Endothelial cell (in vitro differentiated cells): Measurements from ENCODE around the gene OR2F2. TPM values are rescaled to one million over a fixed set of nuclear protein-coding genes. Genes with fewer than 3 reads are reported as not detected.

Experiments
- DNase-seq: peaks from one replicate; pipeline ENCODE4 v3.0.0; 2021; ENCODE audit warnings: low spot score
- H3K27ac Mint-ChIP-seq: one replicate; pipeline ENCODE4 v1.8.0; 2021; ENCODE audit warnings: mixed read lengths, inconsistent platforms; ENCODE audit not compliant: unreplicated experiment
- H3K27me3 Mint-ChIP-seq: one replicate; pipeline ENCODE4 v1.8.0; 2021; ENCODE audit warnings: mild to moderate bottlenecking, moderate library complexity, mixed read lengths, inconsistent platforms; ENCODE audit not compliant: unreplicated experiment
- H3K36me3 Mint-ChIP-seq: one replicate; pipeline ENCODE4 v1.8.0; 2021; ENCODE audit warnings: mild to moderate bottlenecking, low read depth, mixed read lengths, inconsistent platforms; ENCODE audit not compliant: unreplicated experiment
- H3K4me1 Mint-ChIP-seq: one replicate; pipeline ENCODE4 v1.8.0; 2021; ENCODE audit warnings: mild to moderate bottlenecking, mixed read lengths, inconsistent platforms; ENCODE audit not compliant: unreplicated experiment
- H3K4me3 Mint-ChIP-seq: one replicate; pipeline ENCODE4 v1.8.0; 2021; ENCODE audit warnings: mild to moderate bottlenecking, mixed read lengths, inconsistent platforms; ENCODE audit not compliant: unreplicated experiment
- H3K9me3 Mint-ChIP-seq: one replicate; pipeline ENCODE4 v1.8.0; 2021; ENCODE audit warnings: mixed read lengths, inconsistent platforms; ENCODE audit not compliant: unreplicated experiment
- CTCF ChIP-seq: fragments of 200-600 bp; sonication (generic); IDR thresholded peaks from one replicate; pipeline ENCODE4 v1.5.0; 2021; ENCODE audit warnings: antibody characterized with exemption; ENCODE audit not compliant: unreplicated experiment
- total RNA-seq: library from RNA; stranded (reverse); fragmentation: NEBNext Ultra II Directional; extraction: Animal tissue kit (Norgen Biotek cat#: 25700); gene quantifications from one replicate; pipeline ENCODE4 v1.2.1, GENCODE V29; 2021; ENCODE audit not compliant: unreplicated experiment

The OR2F2 gene
- total RNA-seq, 1 donor from 2014 or later, result not detected

- TF ChIP-seq CTCF, result no peak
- no peaks in the 10 kb centered on the region for H3K27me3 Mint-ChIP-seq
These were observed 3.3 kb upstream of the OR2F2 start for GRCh38 chr7:143931739-143932138.

GRCh38 chr7:143936087-143937009 lies 1.3 kb downstream of the OR2F2 start:
- Mint-ChIP-seq H3K27me3 (peaks cover 2% of the 10 kb centered on the region), H3K27ac (no peak overlapping the region), H3K36me3 (no peaks in the 10 kb centered on the region), H3K9me3 (no peaks in the 10 kb centered on the region), H3K4me1 (no peaks in the 10 kb centered on the region), H3K4me3 (no peak overlapping the region)
- no peak for TF ChIP-seq CTCF
- no peak for DNase-seq

More at GRCh38 chr7:143931739-143932138, 3.3 kb upstream of the OR2F2 start:
- Mint-ChIP-seq H3K9me3 (no peaks in the 10 kb centered on the region), H3K36me3 (no peaks in the 10 kb centered on the region), H3K4me3 (no peak overlapping the region), H3K27ac (no peak overlapping the region), H3K4me1 (no peaks in the 10 kb centered on the region)
- no peak for DNase-seq

GRCh38 chr7:143938379-143939243 lies 3.6 kb downstream of the OR2F2 start:
- TF ChIP-seq CTCF, result no peak
- Mint-ChIP-seq H3K27ac (no peak overlapping the region), H3K9me3 (no peaks in the 10 kb centered on the region), H3K27me3 (peaks cover 2% of the 10 kb centered on the region), H3K4me3 (no peak overlapping the region), H3K36me3 (no peaks in the 10 kb centered on the region), H3K4me1 (no peaks in the 10 kb centered on the region)
- DNase-seq, result no peak

- Mint-ChIP-seq H3K9me3 (no peaks in the 10 kb centered on the region), H3K36me3 (no peaks in the 10 kb centered on the region), H3K27ac (no peak overlapping the region), H3K4me1 (no peaks in the 10 kb centered on the region), H3K27me3 (no peaks in the 10 kb centered on the region), H3K4me3 (no peak overlapping the region)
- TF ChIP-seq CTCF, result no peak
- DNase-seq, result no peak
These were observed 10.4 kb downstream of the OR2F2 start for GRCh38 chr7:143945423-143945822.
